AG20443 (cell line): ENCODE data around the gene MXRA5.
"Not testable (repeated sequence)": the region's sequence is repeated elsewhere in the genome, so short reads cannot be mapped to it uniquely, and the experiment has no call there.

Source experiments
- DNase-seq: peaks from one replicate; pipeline ENCODE4 v3.0.0; 2012; ENCODE audit warnings: low spot score, mixed read lengths

MXRA5 gene, protein sequence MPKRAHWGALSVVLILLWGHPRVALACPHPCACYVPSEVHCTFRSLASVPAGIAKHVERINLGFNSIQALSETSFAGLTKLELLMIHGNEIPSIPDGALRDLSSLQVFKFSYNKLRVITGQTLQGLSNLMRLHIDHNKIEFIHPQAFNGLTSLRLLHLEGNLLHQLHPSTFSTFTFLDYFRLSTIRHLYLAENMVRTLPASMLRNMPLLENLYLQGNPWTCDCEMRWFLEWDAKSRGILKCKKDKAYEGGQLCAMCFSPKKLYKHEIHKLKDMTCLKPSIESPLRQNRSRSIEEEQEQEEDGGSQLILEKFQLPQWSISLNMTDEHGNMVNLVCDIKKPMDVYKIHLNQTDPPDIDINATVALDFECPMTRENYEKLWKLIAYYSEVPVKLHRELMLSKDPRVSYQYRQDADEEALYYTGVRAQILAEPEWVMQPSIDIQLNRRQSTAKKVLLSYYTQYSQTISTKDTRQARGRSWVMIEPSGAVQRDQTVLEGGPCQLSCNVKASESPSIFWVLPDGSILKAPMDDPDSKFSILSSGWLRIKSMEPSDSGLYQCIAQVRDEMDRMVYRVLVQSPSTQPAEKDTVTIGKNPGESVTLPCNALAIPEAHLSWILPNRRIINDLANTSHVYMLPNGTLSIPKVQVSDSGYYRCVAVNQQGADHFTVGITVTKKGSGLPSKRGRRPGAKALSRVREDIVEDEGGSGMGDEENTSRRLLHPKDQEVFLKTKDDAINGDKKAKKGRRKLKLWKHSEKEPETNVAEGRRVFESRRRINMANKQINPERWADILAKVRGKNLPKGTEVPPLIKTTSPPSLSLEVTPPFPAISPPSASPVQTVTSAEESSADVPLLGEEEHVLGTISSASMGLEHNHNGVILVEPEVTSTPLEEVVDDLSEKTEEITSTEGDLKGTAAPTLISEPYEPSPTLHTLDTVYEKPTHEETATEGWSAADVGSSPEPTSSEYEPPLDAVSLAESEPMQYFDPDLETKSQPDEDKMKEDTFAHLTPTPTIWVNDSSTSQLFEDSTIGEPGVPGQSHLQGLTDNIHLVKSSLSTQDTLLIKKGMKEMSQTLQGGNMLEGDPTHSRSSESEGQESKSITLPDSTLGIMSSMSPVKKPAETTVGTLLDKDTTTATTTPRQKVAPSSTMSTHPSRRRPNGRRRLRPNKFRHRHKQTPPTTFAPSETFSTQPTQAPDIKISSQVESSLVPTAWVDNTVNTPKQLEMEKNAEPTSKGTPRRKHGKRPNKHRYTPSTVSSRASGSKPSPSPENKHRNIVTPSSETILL (N-terminal part only)

DNA sequence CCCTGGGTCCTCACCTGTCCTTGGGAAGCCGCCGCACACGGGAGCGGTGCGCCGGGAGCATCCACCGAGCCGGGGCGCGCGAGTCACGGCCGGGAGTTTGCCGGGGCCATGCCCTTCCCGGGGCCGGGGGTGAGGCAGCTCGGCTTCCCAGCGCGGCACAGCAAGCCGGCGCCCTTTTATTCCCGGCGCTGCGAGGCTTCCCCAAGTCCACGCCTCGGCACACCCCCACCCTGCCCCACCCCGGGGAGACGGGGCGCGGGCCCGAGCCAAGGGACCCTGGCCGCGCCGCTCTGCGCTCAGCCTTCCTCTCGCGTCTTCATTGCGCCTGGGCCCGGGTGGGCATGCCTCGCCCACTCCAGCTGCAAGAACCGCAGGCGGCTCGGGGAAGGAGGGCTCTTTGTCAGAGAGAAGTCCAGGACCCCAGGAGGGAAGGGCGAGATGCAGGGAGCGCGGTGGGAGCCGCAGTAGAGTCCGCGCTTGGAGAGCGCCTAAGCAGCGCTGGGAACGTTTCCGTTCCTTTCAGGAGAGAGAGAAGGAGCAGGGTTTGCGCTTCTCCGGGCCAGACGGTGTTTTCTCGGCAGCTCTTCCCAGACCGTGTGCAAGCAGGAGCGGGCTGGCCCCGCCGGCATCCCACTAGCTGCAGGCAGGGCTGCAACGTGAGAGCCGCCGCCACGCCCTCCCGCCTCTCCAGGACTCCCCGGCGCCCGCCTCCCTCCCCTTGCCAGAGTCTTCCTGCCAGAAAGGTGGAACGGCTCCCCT is at the start of gene MXRA5:
Gene MXRA5, minus strand, starts transcription at position 152 of the 759 bp plus-strand sequence. CDS start 2,819 bp downstream, outside the sequence.
- DNase-seq: peak; percentile 32

DNA sequence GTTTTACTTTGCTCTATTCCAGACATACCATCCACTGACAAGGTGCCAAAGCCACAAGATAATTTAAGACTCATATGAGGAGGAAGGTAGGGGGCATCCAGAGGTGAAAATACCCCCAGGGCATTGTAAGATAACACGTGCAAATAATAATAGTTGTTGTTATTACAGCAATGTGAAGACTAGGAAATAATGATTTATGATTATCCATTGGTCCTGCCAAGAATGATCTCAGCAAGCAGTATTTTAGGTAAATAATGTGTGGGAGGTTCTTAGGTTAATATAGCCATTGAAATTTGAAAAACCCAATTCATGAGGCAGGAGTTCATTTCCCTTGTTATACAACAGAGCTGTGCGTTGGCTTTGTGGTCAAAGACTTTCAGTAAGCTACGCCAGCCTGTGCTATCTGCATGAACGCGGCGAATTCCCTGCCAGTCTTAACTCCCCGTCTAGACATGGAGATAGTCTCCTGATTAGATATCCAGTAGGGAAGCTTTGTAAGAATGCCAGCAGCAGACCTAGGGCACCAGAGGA is 47.2 kb upstream of the MXRA5 start:
- no peak for DNase-seq

DNA sequence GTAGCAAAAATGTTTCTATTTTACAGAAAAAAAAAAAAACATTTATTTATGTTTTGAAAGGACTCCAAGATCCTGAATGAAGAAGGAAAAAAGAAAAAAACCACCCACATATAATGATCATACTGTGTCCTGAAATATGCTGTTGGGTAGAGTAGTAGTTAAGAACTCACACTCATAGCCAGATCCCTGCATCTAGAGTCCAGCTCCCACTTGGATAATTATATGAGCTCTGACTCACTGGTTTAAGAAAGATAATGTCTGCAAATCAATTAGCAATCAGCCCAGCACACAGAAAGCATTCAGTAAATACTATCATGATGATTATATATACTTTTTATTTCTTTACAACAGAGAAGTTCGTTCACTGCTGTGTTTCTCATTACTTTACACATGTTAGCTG is 46.7 kb upstream of the MXRA5 start:
- no peak for DNase-seq

DNA sequence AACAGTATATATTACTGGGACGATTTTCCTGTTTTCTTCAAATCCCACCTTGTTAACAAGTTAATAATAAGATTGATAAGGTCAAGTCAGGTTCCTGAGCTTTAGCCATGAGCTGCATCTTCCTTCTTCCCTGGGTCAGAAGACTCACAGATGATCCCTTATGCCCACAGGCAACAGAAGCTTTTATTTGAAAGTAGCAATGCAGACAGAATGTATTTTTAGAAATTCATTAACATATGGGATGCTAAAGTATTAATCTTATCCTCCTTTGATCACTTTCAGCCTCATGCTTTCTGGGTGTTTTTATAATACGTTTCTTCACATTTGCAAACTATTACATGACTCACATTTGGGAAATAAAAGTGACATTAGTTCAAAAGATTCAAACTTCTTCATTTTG is 42.0 kb upstream of the MXRA5 start:
- DNase-seq: no peak

DNA sequence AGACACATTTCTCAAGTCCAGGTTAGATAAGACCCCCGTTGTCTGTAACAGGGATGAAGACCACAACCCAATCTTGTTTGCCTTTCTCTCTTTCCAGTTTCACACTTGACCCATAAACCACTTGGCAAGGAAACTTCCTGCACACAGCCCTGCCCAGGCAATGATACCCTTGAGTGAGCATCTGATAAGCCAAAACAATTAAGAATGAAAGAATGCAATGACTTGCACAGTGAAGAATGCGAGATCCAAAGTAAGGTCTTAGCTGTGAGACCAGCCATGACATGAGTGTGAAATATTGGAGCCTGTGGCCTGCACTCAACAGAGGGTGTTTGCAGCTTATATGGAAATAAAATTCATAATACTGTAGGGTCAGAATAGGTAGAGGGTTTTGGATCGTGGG is 37.9 kb upstream of the MXRA5 start:
- DNase-seq: peak; percentile 10

DNA sequence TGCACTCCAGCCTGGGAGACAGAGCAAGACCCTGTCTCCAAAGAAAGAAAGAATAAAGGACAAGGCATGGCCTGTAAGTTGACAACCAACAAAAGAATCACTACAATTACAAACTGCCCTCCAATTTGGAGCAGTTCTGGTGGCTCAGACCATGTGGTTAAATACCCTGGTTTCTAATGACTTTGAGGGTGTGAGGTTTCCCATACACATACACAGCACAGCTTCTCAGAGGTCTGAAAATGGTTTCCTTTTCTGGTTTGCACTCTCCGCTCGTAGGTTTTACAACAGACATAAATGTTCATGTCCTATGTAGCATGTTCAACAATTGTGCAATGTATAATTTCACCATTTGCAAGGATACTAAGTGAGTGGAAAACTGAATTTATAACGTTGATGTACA is 34.2 kb upstream of the MXRA5 start:
- DNase-seq: no peak

DNA sequence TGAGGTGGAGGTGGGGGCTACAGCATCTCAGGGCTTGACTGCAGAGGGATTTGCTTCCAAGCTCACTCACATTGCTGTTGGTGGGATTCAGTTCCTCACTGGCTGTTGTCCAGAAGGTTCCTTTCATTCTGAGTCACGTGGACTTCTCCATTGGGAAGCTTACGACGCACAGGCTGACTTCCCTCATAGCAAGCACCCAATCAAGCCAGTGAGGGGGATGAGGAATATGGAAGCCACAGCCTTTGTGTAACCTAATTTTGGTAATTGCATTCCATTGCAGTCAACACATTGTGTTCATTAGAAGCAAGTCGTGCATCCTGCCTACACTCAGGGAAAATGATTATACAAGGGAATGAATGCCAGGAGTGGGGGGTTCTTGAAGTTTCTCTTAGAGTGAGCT is 32.7 kb upstream of the MXRA5 start:
- no peak for DNase-seq

DNA sequence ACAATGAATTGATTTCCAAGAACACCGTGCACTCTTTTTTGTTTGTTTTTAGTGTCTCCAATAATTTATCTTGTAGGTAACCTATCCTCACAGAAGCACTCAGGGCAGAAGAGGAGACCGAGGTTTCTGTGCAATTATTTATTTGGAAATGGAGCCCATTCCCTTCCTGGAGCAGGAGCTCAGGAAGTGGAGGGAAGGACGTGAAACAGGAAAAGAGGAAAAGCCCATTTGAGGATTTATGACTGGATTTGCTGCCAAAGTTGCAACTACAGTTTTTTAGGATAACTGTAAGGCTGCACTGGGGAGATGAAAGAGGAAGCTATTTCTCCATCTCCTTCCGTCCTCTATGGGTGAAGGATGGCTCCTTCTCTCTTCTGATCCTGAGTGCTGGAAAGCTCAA is 31.7 kb upstream of the MXRA5 start:
- DNase-seq: no peak

DNA sequence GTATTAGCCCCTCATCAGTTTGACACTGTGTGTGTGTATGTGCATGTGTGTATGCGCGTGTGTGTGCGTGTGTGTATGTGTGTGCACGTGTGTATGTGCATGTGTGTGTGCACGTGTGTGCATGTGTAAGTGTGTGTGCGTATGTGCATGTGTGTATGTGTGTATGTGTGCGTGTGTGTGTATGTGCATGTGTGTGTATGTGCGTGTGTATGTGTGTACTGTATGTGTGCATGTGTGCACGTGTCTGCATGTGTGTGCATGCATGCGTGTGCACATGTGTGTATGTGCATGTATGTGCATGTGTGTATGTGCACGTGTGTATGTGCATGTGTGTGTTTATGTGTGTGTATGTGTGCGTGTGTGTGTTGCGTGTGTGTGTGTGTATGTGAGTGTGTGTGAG is 31.1 kb upstream of the MXRA5 start:
- DNase-seq: no peak

DNA sequence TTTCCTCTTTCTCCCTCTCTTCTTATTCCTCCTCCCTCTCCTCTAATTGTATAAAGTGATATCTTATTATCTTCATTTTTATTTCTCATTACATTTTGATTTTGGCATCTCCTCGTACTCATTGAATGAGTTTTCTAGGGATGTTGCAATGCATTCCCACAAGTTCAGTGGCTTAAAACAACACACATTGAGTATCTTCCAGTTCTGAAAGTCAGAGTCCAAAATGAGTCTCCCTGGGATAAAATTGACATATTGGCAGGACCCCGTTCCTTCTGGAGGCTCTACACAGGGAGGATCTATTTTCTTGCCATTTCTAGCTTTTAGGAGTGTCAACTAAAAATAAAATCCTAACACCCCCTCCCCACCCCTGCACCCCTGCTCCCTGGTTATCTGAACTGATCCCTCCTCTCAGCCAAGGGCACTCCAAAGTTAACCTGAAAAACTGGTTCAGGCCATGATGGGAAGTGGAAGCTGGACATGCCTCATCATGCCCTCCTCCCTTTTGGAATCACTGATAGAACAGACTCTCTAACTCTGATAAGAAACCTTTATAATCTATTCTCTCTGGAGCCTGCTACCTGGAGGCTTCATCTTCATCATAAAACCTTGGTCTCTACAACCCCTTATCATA is 29.5 kb upstream of the MXRA5 start:
- DNase-seq: not testable (repeated sequence)

DNA sequence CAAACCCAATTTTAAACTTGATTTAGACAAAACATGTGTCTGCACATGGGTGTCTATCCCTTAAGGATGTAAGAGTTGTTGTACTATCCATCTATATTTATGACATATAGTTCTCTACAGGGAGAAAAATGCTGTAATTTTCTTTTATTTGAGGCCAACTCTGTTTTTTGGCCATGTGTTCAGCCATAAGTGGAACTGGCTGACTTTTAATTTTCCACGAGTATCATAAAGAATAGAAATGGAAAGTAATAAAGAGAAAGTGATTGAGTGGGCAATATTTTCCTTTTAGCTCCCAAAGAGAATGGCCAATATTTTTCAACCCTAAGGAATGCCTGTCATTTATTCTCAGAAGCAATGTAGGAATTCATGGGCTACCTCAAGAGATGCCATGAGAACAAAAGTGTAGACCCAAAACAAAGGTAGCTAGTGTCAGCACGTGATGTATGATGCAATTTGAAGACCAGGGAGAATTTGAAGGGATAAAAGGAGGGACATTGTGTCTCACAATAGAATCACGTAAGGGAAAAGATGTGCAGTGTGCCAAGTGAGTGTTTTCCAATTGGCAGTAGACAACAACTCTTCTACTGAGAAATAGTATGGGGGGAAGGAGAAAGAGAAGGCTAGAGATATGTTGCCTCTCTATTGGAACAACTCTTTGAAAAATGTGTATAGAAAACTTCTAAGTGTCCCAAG is 27.8 kb upstream of the MXRA5 start:
- no peak for DNase-seq

DNA sequence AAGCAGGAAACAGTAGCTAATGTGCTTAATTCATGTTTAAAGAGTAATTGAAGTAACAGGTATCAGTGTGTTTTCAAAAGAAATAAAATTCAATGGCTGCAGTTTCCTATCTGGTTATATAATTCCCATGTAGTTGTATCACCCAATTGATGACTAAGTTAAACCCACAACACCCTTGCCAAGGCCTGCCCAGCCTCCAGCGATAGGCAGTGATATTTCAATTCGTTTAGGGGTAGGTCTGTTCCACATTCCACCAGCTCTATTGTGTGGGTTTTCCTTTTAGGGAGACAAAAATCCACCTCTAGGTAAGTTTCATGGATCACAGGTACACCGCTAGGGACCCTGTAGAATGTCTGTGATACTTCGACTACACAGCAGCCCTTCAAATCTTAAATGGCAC is 24.7 kb upstream of the MXRA5 start:
- no peak for DNase-seq

DNA sequence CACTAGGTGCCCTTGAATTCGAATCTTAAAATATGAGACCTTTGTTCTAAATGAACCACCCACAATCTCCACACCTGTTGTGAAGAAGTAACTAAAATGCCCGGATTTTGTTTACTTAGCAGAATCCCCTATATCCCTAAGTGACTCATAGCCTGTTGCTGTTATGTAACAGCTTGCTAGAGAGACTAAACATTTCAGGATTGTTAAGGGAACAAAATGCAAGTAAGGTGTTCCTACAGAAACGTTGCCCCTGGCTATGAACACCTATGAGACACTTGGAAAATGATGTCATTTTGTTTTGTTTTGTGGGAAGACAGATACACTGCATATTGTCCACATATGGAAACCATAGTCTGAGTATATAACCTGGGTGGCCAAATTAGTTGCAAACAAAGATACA is 24.2 kb upstream of the MXRA5 start:
- no peak for DNase-seq

DNA sequence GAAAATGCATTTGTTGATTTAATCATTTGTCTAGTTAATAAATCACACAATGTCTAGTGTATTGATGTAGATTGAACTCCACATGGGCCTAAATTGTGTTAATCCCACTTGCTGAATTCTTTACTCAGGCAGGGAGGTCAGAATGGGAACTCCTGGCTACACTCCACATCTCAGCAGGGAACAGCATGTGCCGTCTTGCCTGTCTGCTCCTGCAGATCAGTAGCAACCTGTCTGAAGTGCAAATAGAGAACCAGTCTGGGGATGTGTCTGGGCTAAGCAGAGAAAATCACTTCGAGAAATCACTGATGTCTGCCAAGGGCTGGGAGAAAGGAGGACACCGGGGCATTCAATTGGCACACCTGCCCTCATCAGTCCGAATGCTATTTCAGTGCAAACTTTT is 16.5 kb upstream of the MXRA5 start:
- no peak for DNase-seq

DNA sequence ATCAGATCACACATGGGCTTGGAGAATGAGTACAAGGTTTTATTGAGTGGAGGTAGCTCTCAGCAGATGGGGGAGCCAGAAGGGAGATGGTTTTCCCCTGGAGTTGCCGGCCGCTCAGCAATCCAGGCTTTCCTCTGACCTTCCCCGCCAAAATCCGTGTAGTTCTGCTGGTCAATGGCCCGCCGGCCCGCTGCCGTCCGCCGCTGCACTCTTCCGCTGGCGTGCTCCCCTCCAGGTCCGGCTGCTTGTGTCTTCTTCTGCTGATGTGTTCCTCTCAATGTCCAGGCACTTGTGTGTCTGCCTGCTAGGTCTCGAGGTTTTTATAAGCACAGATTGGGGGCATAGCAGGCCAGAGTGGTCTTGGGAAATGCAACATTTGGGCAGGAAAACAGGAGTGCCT is 14.4 kb upstream of the MXRA5 start:
- DNase-seq: no peak

DNA sequence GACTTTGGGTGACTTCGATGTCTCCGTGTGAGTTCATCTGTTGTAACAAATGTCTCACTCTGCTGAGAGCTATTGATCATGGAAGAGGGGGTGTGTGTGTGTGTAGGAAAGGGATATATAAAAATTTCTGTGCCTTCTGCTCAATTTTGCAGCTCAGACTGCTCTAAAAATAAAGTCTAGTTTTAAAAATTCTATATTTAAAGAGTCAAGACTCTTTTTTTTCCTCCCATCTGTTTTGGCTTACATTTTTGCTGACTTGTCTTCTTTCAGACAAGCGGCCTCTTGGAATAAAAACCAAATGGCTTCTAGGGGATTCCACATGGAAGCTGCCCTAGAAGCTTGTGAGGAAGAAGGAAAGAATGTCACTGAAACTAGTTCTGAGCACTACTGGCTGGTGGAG is 6.3 kb upstream of the MXRA5 start:
- DNase-seq: not testable (repeated sequence)

DNA sequence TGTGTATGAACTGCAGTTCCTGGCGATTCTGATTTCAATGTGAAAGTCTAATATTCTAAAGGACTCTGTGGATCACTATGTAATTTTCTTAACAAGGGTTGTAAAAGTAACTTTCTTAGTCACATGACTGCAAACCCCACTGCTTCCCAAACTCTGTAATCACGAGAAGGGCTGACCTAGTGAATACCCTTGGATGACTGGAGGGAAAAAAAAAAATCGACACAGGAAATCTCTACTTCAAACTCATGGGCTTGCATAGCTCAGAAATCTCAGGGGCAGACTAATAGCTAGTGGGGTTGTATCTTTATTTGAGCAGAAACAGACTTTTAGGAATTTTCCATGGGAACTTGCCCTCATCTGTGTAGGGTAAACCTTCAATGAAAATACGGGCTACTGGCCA is 4.8 kb upstream of the MXRA5 start:
- no peak for DNase-seq

DNA sequence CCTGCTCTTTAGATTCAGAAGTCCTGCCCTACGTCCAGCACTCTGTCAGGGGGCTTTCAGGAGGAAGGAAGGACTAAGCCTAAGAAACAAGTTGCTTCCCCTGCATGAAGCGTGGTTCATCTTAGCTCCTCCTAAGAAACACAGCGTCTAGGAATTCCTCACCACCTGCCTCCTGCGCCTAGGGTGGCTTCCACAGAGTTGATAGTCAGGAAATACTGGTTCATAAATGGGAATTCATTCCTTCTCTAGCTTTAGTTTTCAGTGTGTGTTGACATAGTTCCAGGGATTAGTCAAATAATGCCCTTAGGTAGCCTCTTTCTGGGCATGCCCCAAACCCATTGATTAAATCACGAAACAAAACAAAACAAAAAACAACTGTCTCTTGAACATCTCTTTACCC is 1.7 kb upstream of the MXRA5 start:
- DNase-seq: no peak

DNA sequence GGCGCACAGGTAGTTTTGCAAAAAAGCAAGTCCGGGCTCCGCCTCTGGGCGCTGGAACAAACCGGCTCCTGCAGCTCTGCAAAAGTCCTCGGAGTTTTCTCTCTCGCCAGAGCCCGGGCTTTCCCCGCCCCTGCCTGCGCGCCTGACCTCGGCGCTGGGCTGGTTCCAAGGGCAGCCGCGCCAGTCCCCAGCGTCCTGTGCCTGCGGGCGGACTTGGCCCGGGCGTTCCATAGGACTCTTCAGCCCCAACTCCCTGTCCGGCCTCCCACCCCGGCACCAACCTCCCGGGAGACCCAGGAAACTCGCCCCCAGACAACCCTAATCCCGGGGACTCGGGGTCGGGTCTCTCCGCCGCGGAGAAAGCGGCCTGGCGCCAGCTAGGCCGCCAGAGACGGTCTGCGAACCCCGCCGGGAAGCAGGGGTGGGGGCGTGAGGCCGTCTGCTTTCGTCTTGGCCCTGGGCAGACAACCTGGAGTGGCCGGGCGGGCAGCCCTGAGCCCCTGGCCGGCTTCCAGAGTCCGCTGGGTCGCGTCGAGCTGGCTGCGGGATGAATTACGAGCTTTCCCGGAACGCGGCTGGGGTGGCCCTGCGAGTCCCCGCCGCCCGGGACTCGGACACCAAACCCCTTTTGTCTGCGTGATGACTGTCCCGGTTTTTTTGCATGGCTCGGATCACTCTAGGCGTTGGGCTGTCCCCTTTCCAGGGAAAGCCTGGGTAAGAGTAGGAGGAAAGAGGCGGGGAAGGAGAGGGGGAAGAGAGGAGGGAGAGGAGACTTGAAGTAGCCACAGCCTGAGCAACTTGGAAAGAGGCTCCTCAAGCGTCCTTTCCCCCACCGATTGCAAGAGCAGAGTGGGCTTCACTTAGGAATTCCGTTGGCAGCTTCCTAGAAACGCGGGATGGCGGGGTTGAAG is 916 bp downstream of the MXRA5 start:
- DNase-seq: peak; percentile 61
